OCI-M1 (cell line): ENCODE results near the gene NAP1L3.

Experiments
- DNase-seq: peaks from one replicate; lab custom pipeline; 2025; lab: John Stamatoyannopoulos, UW

NAP1L3 gene

GRCh38 chrX:93673056-93673868 is at the start of gene NAP1L3:
Gene NAP1L3, minus strand, starts transcription at chrX:93673578. Its CDS starts 274 bp downstream, at chrX:93673304.
- DNase-seq = peak; percentile 71

- no peak for DNase-seq
These were observed 37.7 kb upstream of the NAP1L3 start for GRCh38 chrX:93711076-93711475.

GRCh38 chrX:93703701-93704100 is 30.3 kb upstream of the NAP1L3 start:
- no peak for DNase-seq

- no peak for DNase-seq
These were observed 22.6 kb upstream of the NAP1L3 start for GRCh38 chrX:93695981-93696380.

- DNase-seq = peak; percentile 60
These were observed 492 bp upstream of the NAP1L3 start, which contains the start of gene FAM133A for GRCh38 chrX:93673869-93674271. Gene FAM133A, plus strand, starts transcription at chrX:93674206. Its CDS starts 35,214 bp downstream, at chrX:93709420.

- DNase-seq = no peak
These were observed 12.8 kb downstream of the NAP1L3 start for GRCh38 chrX:93660575-93660974.

- DNase-seq = no peak
These were observed 24.0 kb downstream of the NAP1L3 start for GRCh38 chrX:93649381-93649780.

GRCh38 chrX:93637591-93637990 is 35.8 kb downstream of the NAP1L3 start:
- no peak for DNase-seq
